ENCODE results near the gene DNAJC28.
"Not testable (repeated sequence)": the region's sequence is repeated elsewhere in the genome, so short reads cannot be mapped to it uniquely, and the experiment has no call there.

The DNAJC28 gene

GRCh38 chr21:33487996-33488395 lies 3.5 kb downstream of the DNAJC28 start:
- no peak overlapping the region for H3K27ac ChIP-seq
- DNase-seq (ENCODE audit: low read depth, low spot score): no peak

- H3K27ac ChIP-seq: no peak overlapping the region
- no peak for DNase-seq (ENCODE audit: low read depth, low spot score)
Measured at GRCh38 chr21:33481314-33481943, 10.1 kb downstream of the DNAJC28 start.

- no peak for DNase-seq (ENCODE audit: low read depth, low spot score)
- peak overlapping the region; percentile 84 for H3K27ac ChIP-seq
Measured at GRCh38 chr21:33480481-33481103, 10.9 kb downstream of the DNAJC28 start.

- peak; percentile 79 for DNase-seq (ENCODE audit: low read depth, low spot score)
- peak within 1 kb of the TSS; percentile 84 for H3K27ac ChIP-seq
Measured at GRCh38 chr21:33479679-33480480, 11.6 kb downstream of the DNAJC28 start, which contains the start of gene TMEM50B. Gene TMEM50B, minus strand, starts transcription at chr21:33479974. Its CDS starts 11,089 bp downstream, at chr21:33468885.

- no peak for DNase-seq (ENCODE audit: low read depth, low spot score)
- peak overlapping the region; percentile 84 for H3K27ac ChIP-seq
Measured at GRCh38 chr21:33478935-33479678, 12.4 kb downstream of the DNAJC28 start.

GRCh38 chr21:33478182-33478581 lies 13.3 kb downstream of the DNAJC28 start:
- no peak for DNase-seq (ENCODE audit: low read depth, low spot score)
- no peak overlapping the region for H3K27ac ChIP-seq

- DNase-seq (ENCODE audit: low read depth, low spot score): no peak
Measured at GRCh38 chr21:33477066-33477465, 14.4 kb downstream of the DNAJC28 start.

GRCh38 chr21:33473344-33473743 lies 18.2 kb downstream of the DNAJC28 start:
- no peak overlapping the region for H3K27ac ChIP-seq
- DNase-seq (ENCODE audit: low read depth, low spot score): no peak

More at GRCh38 chr21:33477066-33477465, 14.4 kb downstream of the DNAJC28 start:
- no peak overlapping the region for H3K27ac ChIP-seq

- H3K27ac ChIP-seq: no peak overlapping the region
- DNase-seq (ENCODE audit: low read depth, low spot score): no peak
Measured at GRCh38 chr21:33470701-33471100, 20.8 kb downstream of the DNAJC28 start.

- not testable (repeated sequence) for H3K27ac ChIP-seq; DNase-seq (ENCODE audit: low read depth, low spot score)
Measured at GRCh38 chr21:33469183-33469582, 22.3 kb downstream of the DNAJC28 start.

- no peak overlapping the region for H3K27ac ChIP-seq
- DNase-seq (ENCODE audit: low read depth, low spot score): no peak
Measured at GRCh38 chr21:33461538-33462250, 29.8 kb downstream of the DNAJC28 start.

GRCh38 chr21:33458861-33459260 lies 32.7 kb downstream of the DNAJC28 start:
- no peak for DNase-seq (ENCODE audit: low read depth, low spot score)
- H3K27ac ChIP-seq: no peak overlapping the region

GRCh38 chr21:33455686-33456446 lies 35.6 kb downstream of the DNAJC28 start:
- DNase-seq (ENCODE audit: low read depth, low spot score): no peak
- no peak overlapping the region for H3K27ac ChIP-seq

GRCh38 chr21:33452362-33452761 lies 39.2 kb downstream of the DNAJC28 start:
- DNase-seq (ENCODE audit: low read depth, low spot score): no peak
- H3K27ac ChIP-seq: peak overlapping the region; percentile 46

GRCh38 chr21:33451634-33452071 lies 39.9 kb downstream of the DNAJC28 start:
- DNase-seq (ENCODE audit: low read depth, low spot score): peak; percentile 29
- H3K27ac ChIP-seq: peak overlapping the region; percentile 46

- H3K27ac ChIP-seq: no peak overlapping the region
- DNase-seq (ENCODE audit: low read depth, low spot score): no peak
Measured at GRCh38 chr21:33449616-33450015, 41.9 kb downstream of the DNAJC28 start.

GRCh38 chr21:33446620-33447019 lies 44.9 kb downstream of the DNAJC28 start:
- not testable (repeated sequence) for H3K27ac ChIP-seq; DNase-seq (ENCODE audit: low read depth, low spot score)

- no peak overlapping the region for H3K27ac ChIP-seq
- no peak for DNase-seq (ENCODE audit: low read depth, low spot score)
Measured at GRCh38 chr21:33444499-33444898, 47.0 kb downstream of the DNAJC28 start.

- peak overlapping the region; percentile 76 for H3K27ac ChIP-seq
Measured at GRCh38 chr21:33443194-33443593, 48.3 kb downstream of the DNAJC28 start.

More at GRCh38 chr21:33443194-33443593, 48.3 kb downstream of the DNAJC28 start:
- DNase-seq (ENCODE audit: low read depth, low spot score): no peak

All from epithelial cell of prostate (primary cell).